B cell (primary cell): Measurements from ENCODE around the gene INSR. TPM values are rescaled to one million over a fixed set of nuclear protein-coding genes. Genes with fewer than 3 reads are reported as not detected.

Source experiments
- ATAC-seq: fragments of 200-7000 bp; cut with Tn5 transposase; one replicate; pipeline ENCODE4 v1.10.0; 2021; ENCODE audit warnings: low read depth, mild to moderate bottlenecking, moderate number of reproducible peaks, moderate library complexity
- CTCF ChIA-PET: fragments of 350-600 bp; sonication (Branson Sonifier 250); formaldehyde crosslinking; loops from one replicate; lab custom pipeline; 2021; ENCODE audit warnings: antibody characterized with exemption, inconsistent platforms; lab: Charles Lee
- POLR2A ChIA-PET: fragments of 350-600 bp; sonication (Branson Sonifier 250); formaldehyde crosslinking; loops from one replicate; lab custom pipeline; 2021; ENCODE audit warnings: antibody characterized with exemption; lab: Charles Lee
- DNase-seq: peaks from one replicate; pipeline ENCODE4 v3.0.0; 2013
- H2AFZ ChIP-seq: 2 replicates; pipeline ENCODE4 v1.6.1; 2012; ENCODE audit warnings: mild to moderate bottlenecking, low read depth, low read length; ENCODE audit not compliant: insufficient read depth, poor library complexity, severe bottlenecking
- H3K27ac ChIP-seq, 2 donors: 1 replicate in 1 of 2; 2 replicates in 1 of 2; pipeline ENCODE4 v1.5.1; 2012 to 2013; ENCODE audit warnings: low read length in 2 of 2, mild to moderate bottlenecking in 2 of 2, moderate library complexity in 1 of 2
- H3K27me3 ChIP-seq, 4 experiments: fragments of 200-600 bp in 1 of 4; sonication (generic) in 1 of 4; replicated peaks in 1 of 4; 1 replicate in 2 of 4; 2 replicates in 2 of 4; pipeline versions ENCODE4 v1.6.1 to v1.7.0; 2013 to 2016; ENCODE audit warnings: low read length in 3 of 4, mild to moderate bottlenecking in 2 of 4, mixed read lengths in 1 of 4, moderate library complexity in 1 of 4; ENCODE audit not compliant: insufficient read depth in 4 of 4, control insufficient read depth in 3 of 4; ENCODE audit errors: control extremely low read depth in 1 of 4
- H3K36me3 ChIP-seq, 2 experiments: replicated peaks in 1 of 2; 1 replicate in 1 of 2; 2 replicates in 1 of 2; pipeline versions ENCODE4 v1.6.1 to v1.7.1; 2013; ENCODE audit warnings: low read length in 1 of 2; ENCODE audit not compliant: insufficient read depth in 2 of 2, control insufficient read depth in 1 of 2; ENCODE audit errors: control extremely low read depth in 1 of 2, extremely low read depth in 1 of 2
- H3K4me1 ChIP-seq, 2 donors: fragments of 200-600 bp in 1 of 2; sonication (generic) in 1 of 2; 1 replicate in 1 of 2; 2 replicates in 1 of 2; pipeline versions ENCODE4 v1.5.1 to v1.6.1; 2013 to 2017; ENCODE audit warnings: low read length in 2 of 2; ENCODE audit not compliant: control insufficient read depth in 2 of 2, insufficient read depth in 2 of 2
- H3K4me2 ChIP-seq: replicated peaks from 2 replicates; pipeline ENCODE3; 2012; ENCODE audit warnings: mild to moderate bottlenecking, low read depth, low read length; ENCODE audit not compliant: poor library complexity, severe bottlenecking
- H3K4me3 ChIP-seq, 5 experiments: fragments of 200-600 bp in 1 of 5; sonication (generic) in 1 of 5; 1 replicate in 3 of 5; 2 replicates in 2 of 5; pipeline versions ENCODE4 v1.5.1 to v1.7.0; 2011 to 2016; ENCODE audit warnings: low read length in 4 of 5, mild to moderate bottlenecking in 4 of 5, low read depth in 2 of 5, control low read depth in 1 of 5, moderate library complexity in 1 of 5; ENCODE audit not compliant: insufficient read depth in 1 of 5; ENCODE audit errors: control extremely low read depth in 1 of 5, extremely low read depth in 1 of 5
- H3K79me2 ChIP-seq: fragments of 200-600 bp; sonication (generic); one replicate; pipeline ENCODE4 v1.6.0; 2016; ENCODE audit warnings: low read length; ENCODE audit not compliant: control insufficient read depth, insufficient read depth
- H3K9ac ChIP-seq: fragments of 200-600 bp; sonication (generic); 2 replicates; pipeline ENCODE4 v1.6.1; 2017; ENCODE audit warnings: mild to moderate bottlenecking, low read length, moderate library complexity
- H3K9me3 ChIP-seq, 3 donors: one replicate each; pipeline versions ENCODE4 v1.6.1 to v1.7.1; 2013; ENCODE audit warnings: low read length in 2 of 3; ENCODE audit not compliant: control insufficient read depth in 2 of 3, insufficient read depth in 1 of 3; ENCODE audit errors: control extremely low read depth in 1 of 3
- H4K20me1 ChIP-seq: 2 replicates; pipeline ENCODE4 v1.6.0; 2012; ENCODE audit warnings: mild to moderate bottlenecking, low read length; ENCODE audit not compliant: insufficient read depth, control insufficient read depth, poor library complexity, severe bottlenecking
- H3K27ac Mint-ChIP-seq: one replicate; pipeline ENCODE4 v1.8.0; 2021; ENCODE audit warnings: mixed read lengths
- H3K27me3 Mint-ChIP-seq: one replicate; pipeline ENCODE4 v1.8.0; 2021; ENCODE audit warnings: mixed read lengths
- H3K4me1 Mint-ChIP-seq: one replicate; pipeline ENCODE4 v1.8.0; 2021; ENCODE audit warnings: mixed read lengths
- H3K4me3 Mint-ChIP-seq: one replicate; pipeline ENCODE4 v1.8.0; 2021; ENCODE audit warnings: mixed read lengths
- H3K9me3 Mint-ChIP-seq: one replicate; pipeline ENCODE4 v1.8.0; 2022; ENCODE audit warnings: mixed read lengths; ENCODE audit not compliant: insufficient read depth
- EZH2 ChIP-seq: IDR thresholded peaks from 2 replicates; pipeline ENCODE4 v1.6.1; 2012; ENCODE audit warnings: borderline replicate concordance, low read depth, mild to moderate bottlenecking, moderate library complexity, low read length; ENCODE audit not compliant: insufficient read depth, poor library complexity, severe bottlenecking
- WGBS: methylation state at CpG from one replicate; pipeline ENCODE4 v1.1.5; 2013; ENCODE audit warnings: missing lambda C conversion rate; ENCODE audit not compliant: insufficient coverage; 5-methylcytosine and 5-hydroxymethylcytosine counted together
- intact Hi-C: fragments of 100-400 bp; cut with micrococcal nuclease; formaldehyde crosslinking; loops from one replicate; pipeline ENCODE4 v1.10.0; 2022
- polyA plus RNA-seq: library from polyadenylated mRNA; depleted of rRNA; stranded (reverse); fragments of >200 nt; gene quantifications from 2 replicates; pipeline ENCODE4 v1.2.3, GENCODE V29; 2012
- total RNA-seq, 2 donors: library from RNA; stranded (reverse); fragments of 120-200 nt in 1 of 2; gene quantifications; 1 replicate in 1 of 2; 2 replicates in 1 of 2; pipeline versions ENCODE4 v1.2.3 to v1.2.4, GENCODE V29; 2013 to 2022
- TF ChIP-seq, protein P1 (sequence below): fragments of 200-600 bp; IDR thresholded peaks from one replicate; pipeline ENCODE4 v1.8.0; 2022; ENCODE audit warnings: antibody characterized with exemption, mild to moderate bottlenecking

INSR gene
- total and polyA plus RNA-seq, 2 donors (not counting 1 experiment from before 2014, with no cell fraction given) = 1.4 to 6.3 TPM

DNA sequence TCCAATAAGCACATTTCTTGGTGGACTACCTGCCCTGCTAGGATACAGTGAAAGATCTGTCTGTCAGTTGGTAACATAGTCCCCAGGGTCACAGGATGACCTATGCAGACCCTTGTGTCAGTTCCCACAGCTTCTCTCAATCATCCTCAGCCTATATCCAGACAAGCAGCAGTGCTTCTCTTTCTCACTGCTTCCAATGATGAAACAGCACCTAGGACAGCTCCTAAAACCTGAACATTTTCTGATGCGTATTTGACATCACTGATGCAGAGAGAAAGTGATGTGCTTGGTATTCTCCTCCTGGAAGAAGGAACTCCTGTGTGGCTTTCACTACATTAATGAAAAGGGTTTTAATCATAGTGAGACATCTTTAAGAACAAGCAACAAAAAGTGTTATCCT, 181.0 kb downstream of the INSR start:
- Mint-ChIP-seq H3K9me3 (no peaks in the 10 kb centered on the region), H3K4me1 (no peaks in the 10 kb centered on the region), H3K27ac (no peak overlapping the region), H3K4me3 (no peak overlapping the region), H3K27me3 (peaks cover 15% of the 10 kb centered on the region)
- Histone ChIP-seq H3K4me2 (no peak overlapping the region), H2AFZ (no peak overlapping the region), H3K27ac (no peak overlapping the region), H3K9ac (no peak overlapping the region), H3K36me3 (no peaks in the 10 kb centered on the region), H3K27me3 (peaks cover 0 to 3% (median 0%) of the 10 kb centered on the region in 4 experiments), H3K4me1 (no peaks in the 10 kb centered on the region), H3K9me3 (peaks cover 0 to 6% (median 0%) of the 10 kb centered on the region in 3 donors), H3K79me2 (no peaks in the 10 kb centered on the region), H3K4me3 (no peak overlapping the region), H4K20me1 (no peaks in the 10 kb centered on the region)
- ATAC-seq (no peak), DNase-seq (no peak)
- CTCF ChIA-PET = interaction anchor here (0.6 kb wide), 1 partner anchor 192 kb away, joined by 3 read pairs; no protein-coding TSS in a partner anchor
- no CpG with 5 or more reads among the region's 1 CpG for WGBS
- intact Hi-C loops = no loop called here
- no peak for TF ChIP-seq EZH2
- TF ChIP-seq, protein P1, sequence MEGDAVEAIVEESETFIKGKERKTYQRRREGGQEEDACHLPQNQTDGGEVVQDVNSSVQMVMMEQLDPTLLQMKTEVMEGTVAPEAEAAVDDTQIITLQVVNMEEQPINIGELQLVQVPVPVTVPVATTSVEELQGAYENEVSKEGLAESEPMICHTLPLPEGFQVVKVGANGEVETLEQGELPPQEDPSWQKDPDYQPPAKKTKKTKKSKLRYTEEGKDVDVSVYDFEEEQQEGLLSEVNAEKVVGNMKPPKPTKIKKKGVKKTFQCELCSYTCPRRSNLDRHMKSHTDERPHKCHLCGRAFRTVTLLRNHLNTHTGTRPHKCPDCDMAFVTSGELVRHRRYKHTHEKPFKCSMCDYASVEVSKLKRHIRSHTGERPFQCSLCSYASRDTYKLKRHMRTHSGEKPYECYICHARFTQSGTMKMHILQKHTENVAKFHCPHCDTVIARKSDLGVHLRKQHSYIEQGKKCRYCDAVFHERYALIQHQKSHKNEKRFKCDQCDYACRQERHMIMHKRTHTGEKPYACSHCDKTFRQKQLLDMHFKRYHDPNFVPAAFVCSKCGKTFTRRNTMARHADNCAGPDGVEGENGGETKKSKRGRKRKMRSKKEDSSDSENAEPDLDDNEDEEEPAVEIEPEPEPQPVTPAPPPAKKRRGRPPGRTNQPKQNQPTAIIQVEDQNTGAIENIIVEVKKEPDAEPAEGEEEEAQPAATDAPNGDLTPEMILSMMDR = no peak
- POLR2A ChIA-PET = no interaction called here

DNA sequence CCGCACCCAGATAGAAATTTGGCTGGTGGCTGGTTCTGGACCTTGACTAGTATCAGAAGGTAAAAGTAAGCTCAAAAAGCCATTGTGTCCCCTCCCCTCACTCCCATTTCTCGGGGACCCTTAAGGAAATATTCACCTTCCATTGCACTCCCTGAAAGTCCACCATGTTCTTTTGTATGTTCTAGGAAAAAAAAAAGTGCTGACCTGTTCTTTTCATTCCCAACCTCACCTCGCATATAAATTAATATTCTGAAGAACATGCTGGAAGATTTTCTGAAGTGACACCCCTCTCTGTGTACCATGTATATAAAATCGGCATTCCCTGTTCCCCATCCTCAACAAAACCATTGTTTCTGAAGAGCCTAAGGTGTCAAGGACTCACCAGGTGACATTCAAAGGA, 181.5 kb downstream of the INSR start:
- Histone ChIP-seq H4K20me1 (no peaks in the 10 kb centered on the region), H2AFZ (no peak overlapping the region), H3K9me3 (peaks cover 0 to 6% (median 0%) of the 10 kb centered on the region in 3 donors), H3K4me3 (no peak overlapping the region), H3K36me3 (no peaks in the 10 kb centered on the region), H3K4me2 (no peak overlapping the region), H3K4me1 (no peaks in the 10 kb centered on the region), H3K9ac (no peak overlapping the region), H3K27me3 (peaks cover 0 to 3% (median 0%) of the 10 kb centered on the region in 4 experiments), H3K27ac (no peak overlapping the region), H3K79me2 (no peaks in the 10 kb centered on the region)
- Mint-ChIP-seq H3K27ac (no peak overlapping the region), H3K4me1 (no peaks in the 10 kb centered on the region), H3K9me3 (no peaks in the 10 kb centered on the region), H3K4me3 (no peak overlapping the region), H3K27me3 (peaks cover 15% of the 10 kb centered on the region)
- ChIA-PET CTCF (interaction anchor here (0.6 kb wide), 1 partner anchor 193 kb away, joined by 3 read pairs; no protein-coding TSS in a partner anchor), POLR2A (interaction anchor here (0.5 kb wide), 1 partner anchor 1133 kb away, joined by 3 read pairs; no protein-coding TSS in a partner anchor)
- WGBS = no CpG with 5 or more reads among the region's 4 CpGs
- ATAC-seq = no peak
- intact Hi-C loops = no loop called here
- DNase-seq = no peak
- no peak for TF ChIP-seq EZH2
- TF ChIP-seq, protein P1 = no peak
